GM21528 (cell line): ENCODE results near the gene RXYLT1.
A peak's percentile ranks its signal among the peaks of the same experiment; 100 is the strongest.
"Not testable (repeated sequence)": the region's sequence is repeated elsewhere in the genome, so short reads cannot be mapped to it uniquely, and the experiment has no call there.

ENCODE experiments used
- ATAC-seq: cut with Tn5 transposase; IDR thresholded peaks from one replicate; pipeline ENCODE4 v1.9.1; 2021; ENCODE audit warnings: mild to moderate bottlenecking, moderate library complexity; ENCODE audit not compliant: unreplicated experiment, low FRiP score

RXYLT1 gene, protein sequence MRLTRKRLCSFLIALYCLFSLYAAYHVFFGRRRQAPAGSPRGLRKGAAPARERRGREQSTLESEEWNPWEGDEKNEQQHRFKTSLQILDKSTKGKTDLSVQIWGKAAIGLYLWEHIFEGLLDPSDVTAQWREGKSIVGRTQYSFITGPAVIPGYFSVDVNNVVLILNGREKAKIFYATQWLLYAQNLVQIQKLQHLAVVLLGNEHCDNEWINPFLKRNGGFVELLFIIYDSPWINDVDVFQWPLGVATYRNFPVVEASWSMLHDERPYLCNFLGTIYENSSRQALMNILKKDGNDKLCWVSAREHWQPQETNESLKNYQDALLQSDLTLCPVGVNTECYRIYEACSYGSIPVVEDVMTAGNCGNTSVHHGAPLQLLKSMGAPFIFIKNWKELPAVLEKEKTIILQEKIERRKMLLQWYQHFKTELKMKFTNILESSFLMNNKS

DNA sequence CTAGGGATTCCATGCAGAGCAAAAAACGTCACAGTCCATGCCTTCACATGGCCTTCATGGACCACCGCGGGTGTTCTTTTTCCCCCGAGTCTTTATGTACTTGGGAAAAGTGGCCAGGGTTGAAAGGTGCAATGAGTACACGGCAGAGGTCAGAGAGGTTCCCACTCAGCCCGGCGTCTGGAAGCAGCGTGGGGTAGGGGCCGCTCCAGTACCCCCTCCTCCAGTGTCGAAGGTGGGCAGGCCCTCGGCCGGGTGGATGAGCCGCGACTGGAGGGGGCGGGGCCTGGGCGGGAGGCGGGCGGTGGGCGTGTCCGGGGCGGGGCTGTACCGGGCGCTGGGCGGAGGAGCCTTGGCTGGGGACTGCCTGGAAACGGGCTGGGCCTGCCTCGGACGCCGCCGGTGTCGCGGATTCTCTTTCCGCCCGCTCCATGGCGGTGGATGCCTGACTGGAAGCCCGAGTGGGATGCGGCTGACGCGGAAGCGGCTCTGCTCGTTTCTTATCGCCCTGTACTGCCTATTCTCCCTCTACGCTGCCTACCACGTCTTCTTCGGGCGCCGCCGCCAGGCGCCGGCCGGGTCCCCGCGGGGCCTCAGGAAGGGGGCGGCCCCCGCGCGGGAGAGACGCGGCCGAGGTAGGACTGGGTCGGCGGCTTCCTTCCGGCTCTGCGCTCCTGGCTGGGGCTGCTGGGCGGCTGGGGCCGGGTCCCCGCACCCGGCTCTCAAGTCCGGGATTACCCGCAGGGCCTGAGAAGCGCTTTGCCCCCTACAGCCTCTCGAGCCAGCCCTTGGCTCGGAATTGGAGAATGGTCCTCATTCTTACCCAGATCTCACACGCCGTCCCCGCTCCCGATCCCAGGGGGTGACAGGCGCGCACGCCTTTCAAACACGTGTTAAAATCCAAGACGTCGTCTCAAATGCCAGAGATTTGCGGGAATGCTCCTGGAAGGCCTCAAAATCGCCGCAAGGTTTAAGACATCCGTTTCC lies at the start of gene RXYLT1:
Gene RXYLT1 (plus strand): TSS at position 412 of the 984 bp plus-strand sequence. CDS start 52 bp downstream, at position 464.
- peak; percentile 97 for ATAC-seq

DNA sequence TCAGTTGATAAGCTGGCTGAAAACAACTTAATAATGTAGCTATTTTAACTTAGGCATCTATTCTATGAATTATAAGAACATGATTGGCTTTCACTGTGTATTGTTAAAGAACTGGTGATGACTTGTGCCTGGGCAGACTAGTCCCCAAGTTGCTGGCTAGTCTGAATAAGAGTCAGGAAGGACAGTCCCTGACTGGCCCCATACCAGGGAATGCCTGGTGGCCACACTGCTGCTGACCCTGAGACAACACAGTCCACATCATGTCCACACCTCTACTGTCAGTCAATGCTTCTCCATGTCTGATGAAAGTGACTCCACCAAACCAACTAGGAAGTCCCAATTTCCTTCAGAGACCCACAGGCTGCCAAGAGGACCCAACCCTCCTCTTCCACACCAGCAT lies 46.9 kb upstream of the RXYLT1 start:
- ATAC-seq, result not testable (repeated sequence)

DNA sequence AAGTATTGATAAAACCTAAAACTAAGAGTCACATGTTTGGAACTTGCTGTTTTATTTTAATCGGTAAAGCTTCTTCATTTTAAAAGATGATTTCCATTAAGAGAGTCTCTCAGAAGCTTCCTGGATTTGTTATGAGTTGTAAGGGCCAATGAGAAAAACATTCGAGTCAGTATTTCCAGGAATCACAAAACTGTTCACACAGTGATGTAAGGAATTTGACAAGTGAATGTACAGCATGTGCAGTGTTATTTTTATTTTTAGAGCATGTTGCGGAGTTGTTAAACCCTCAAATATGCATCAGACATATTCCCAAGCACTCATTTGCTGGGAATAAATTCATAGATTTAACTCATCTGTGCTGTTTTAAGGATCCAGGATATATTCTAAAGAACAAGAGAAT lies 46.1 kb upstream of the RXYLT1 start:
- not testable (repeated sequence) for ATAC-seq

DNA sequence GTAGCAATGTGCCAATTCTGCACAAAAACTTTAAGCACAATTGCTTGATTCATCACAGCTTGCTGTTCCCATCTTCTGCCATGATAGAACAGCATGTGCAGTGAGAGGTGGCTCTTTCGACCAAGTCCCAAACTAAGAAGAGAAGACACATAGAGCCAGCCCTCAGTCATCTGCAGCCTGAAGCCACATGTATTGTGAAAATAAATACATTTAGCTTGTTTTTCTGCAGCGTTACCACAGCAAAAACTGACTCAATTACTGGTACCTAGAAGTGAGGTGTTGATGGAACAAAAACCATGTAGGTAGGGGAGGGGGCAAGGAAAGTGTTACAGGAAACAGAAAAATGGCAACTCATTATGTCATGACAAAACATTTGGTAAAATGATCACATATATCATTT lies 39.2 kb upstream of the RXYLT1 start:
- ATAC-seq, result not testable (repeated sequence)

DNA sequence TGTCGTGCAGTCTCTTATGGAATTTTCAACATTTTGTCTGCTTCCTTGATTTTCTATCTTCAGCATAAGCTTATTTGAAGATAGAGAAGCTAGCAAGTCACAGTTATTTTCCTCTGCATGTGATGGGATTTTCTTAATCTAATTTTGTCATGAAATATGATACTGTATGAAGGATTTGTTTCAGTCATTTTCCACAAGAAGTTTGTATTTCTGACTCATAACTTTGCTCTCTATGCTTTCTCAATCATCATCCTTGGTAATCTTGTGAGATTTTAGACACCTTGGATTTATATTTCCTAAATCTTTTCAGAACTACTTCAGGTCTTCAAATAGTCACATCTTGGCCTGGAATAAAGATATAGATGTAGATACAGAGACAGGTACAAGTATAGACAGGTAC lies 38.3 kb upstream of the RXYLT1 start:
- ATAC-seq, result not testable (repeated sequence)

DNA sequence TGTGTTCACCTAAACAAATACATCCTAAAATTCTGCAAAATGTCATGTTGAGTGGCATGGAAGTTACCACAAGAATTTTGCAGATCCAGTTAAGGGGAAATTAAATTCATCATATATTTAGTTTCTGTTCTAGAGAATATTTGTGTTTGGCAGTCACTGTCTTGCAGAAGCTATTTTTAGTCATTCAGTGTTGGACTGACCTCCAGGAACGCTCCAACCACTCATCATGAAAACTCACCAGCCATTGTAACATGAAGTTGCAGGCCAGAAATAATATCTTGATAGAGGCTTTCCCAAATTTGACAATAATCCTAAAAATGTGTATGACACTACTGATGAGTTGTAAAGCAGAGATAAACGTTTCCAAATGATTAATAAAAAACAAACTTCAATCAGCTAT lies 35.6 kb upstream of the RXYLT1 start:
- not testable (repeated sequence) for ATAC-seq

DNA sequence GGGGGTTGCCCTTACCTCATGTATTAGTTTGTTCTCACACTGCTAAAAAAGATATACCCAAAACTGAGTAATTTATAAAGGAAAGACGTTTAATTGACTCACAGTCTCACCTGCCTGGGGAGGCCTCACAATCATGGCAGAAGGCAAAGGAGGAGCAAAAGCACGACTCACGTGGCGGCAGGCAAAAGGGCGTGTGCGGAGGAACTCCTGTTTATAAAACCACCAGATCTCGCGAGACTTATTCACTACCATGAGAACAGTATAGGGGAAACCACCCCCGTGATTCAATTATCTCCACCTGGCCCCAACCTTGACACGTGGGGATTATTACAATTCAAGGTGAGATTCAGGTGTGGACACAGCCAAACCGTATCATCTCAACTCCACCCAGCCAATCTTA lies 33.2 kb upstream of the RXYLT1 start:
- not testable (repeated sequence) for ATAC-seq

DNA sequence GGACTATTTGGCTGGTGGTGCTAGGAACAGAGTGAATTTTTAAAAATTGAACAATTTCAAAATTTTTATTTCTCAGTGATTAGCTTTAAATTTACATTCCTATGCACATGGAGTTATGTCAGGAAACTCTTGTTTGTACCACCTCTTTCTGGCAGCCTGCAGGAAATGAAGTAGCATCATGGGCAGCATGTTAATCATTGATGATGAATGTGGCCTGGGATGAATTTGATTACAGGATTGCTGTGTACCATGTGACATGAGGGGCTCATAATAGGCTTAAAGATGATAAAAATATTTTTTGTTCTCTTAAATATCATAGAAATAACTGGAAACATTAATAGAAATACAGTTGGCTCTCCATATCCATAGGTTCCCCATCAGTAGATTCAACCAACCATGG lies 32.6 kb upstream of the RXYLT1 start:
- not testable (repeated sequence) for ATAC-seq

DNA sequence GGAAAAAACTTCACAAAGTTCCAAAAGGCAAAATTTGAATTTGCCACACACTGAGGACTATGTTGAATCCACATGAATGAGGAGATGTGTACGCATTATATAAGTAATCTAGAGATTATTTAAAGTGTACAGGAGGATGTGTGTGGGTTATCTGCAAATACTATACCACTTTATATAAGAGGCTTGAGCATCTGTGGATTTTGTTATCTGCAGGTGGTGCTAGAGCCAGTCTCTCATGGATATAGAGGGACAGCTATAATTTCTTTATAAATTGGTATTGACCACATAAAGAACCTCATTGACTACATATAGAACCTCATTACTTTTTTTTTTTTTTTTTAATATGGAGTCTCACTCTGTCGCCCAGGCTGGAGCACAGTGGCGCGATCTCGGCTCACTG lies 32.2 kb upstream of the RXYLT1 start:
- ATAC-seq, result no peak

DNA sequence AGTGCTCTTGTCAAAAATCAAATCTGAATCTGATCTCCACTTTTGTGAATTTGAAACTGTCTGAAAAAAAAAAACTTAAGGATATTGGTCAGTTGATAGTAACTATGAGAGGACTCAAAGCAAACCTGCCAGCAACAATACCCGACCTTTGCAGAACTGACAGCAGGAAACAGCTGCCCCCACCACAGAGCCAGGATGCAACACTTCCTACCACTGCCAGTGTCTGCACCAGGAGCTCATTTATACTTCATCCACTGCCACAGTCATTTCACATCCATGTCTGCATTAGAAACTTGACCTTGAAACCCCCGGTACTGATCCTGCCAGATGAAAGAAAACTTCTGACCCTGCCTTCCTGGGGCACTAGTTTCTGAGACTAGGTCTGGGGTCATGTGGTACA lies 27.4 kb upstream of the RXYLT1 start:
- no peak for ATAC-seq

DNA sequence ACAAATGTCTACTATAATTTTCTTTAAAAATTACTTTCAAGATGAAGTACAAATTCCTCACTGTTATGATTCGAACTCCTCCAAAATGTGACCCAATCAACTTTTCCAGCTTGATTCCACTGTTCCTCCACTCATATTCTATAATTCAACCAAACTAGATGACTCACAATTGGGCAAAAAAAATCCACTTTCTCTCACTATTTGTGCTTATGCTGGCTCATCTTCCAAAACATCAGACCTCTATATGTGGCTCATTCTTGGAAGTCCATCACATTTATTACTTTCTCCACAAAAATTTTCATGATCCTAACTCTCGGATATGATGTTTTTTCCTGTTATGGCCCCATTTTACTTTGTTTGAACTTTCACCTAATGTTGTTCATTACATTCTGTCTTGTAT lies 26.9 kb upstream of the RXYLT1 start:
- ATAC-seq, result no peak

DNA sequence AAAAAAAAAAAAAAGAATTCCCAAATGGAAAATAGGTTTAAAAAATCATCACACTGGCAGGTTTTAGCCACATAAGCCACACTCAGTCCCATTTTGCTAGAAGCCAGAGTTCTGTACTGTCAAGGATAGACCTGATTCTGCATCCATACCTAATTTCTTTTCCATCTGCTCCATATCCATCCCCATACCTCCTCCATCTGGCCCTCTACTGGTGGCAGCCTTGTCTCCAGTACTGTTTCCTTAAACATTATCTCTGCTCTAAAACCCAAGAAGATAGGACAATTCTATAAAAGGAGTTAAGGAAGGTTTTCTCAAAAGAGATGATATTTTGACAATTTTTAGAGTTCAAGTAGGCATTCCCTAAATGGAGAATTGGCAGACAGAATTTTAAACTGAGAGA lies 26.0 kb upstream of the RXYLT1 start:
- no peak for ATAC-seq

DNA sequence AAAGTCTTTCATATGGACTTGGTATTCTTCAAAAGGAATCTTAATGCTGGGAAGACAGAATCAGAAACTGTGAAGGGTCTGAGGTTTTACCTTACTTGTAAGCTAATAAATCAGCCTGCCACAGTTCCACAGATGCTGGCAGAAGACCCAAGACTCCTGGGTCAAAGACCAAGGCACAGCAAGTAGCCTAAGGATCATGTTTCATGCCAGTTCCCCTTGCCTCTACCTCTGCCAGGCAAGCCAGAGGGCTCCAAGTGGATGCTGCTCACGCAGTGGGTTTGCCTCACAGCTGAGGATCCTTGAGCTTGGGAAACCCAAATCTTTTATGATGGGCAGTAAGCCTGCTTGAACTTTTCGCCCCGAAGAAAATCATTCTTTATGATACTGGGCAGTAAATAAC lies 15.2 kb upstream of the RXYLT1 start:
- no peak for ATAC-seq

DNA sequence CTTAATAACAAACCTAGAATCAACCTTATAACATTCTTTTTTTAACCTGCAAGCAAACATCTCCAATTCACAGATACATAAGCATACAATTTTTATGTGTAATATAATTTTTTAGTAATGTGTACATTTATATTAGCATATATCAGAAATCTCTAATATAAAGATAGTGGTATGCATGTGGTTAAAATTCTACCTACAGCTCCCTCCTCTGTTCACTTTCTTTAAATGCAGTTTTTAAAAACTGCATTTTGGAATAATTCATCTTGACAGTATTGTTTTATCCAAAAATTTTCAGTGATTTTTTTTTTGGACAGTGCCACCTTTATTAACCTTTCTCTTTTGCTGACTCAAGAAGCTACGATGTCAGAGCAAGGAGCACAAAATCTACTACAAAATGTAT lies 13.2 kb upstream of the RXYLT1 start:
- no peak for ATAC-seq

DNA sequence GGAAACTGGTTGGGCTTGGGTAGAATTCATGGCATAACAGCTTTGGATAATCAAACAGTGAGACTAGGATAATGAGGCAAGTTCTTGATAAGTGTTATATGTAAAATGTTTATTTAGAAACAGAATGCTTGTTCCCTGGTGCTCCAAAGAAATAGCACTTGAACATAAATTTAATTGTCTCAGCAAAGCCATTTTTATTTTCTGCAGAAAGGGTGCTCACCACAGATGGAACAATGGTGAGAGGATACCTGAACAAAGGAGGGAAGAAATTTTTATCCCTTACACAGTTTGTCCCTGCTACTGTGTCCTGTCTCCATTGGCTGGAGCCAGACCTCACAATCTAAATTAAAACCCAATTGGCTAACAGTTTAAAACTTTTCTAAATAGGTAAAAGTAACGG lies 9.3 kb upstream of the RXYLT1 start:
- ATAC-seq, result no peak

DNA sequence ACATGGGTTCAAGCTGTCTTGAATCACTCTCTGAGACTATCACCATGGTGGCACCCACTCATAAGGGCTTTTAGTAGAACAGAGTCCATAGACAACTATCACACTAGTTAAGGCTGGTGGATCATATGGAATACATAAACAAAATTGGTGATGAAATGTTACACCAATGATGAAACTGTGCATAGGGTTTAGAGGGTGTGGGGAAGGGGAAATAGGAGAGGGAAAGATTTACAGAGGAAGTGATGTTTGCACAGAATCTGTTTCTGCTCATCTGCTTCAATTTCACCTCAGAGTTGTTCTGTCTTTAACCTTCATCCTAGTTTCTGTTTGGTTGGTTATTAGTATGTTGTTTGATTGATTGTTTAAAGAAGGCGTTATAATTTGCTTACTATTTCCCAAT lies 2.4 kb upstream of the RXYLT1 start:
- no peak for ATAC-seq

DNA sequence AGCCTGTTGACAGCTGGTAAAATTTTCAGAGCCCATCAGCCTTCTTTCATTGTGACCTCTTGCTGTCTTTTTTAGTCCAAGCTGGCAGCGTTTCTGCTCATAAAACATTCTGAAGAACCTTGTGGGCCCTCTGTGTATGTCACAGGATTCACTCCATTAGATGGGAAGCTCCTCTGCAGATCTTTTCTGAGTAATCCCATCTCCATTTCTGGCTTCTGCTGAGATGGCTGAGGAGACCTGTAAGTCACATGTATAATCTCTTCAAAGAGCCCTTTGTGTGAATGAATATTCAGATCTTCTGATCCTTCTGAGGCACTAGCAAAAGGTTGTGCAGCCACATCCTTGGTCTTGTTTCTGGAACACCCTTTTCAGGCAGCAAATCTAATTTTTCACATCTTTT lies 2.8 kb downstream of the RXYLT1 start:
- ATAC-seq, result no peak

DNA sequence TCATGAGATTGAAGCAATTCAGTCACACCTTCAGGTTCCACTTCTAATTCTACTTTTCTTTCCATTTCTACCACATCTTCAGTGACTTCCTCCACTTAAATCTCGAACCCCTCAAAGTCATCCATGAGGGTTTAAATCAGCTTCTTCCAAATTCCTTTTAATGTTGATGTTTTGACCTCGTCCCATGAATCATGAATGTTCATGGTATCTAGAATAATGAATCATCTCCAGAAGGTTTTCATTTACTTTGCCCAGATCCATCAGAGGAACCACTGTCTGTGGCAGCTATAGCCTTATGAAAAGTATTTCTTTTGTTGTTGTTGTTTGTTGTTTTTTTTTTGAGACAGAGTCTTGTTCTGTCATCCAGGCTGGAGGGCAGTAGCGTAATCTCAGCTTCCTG lies 7.6 kb downstream of the RXYLT1 start:
- no peak for ATAC-seq

DNA sequence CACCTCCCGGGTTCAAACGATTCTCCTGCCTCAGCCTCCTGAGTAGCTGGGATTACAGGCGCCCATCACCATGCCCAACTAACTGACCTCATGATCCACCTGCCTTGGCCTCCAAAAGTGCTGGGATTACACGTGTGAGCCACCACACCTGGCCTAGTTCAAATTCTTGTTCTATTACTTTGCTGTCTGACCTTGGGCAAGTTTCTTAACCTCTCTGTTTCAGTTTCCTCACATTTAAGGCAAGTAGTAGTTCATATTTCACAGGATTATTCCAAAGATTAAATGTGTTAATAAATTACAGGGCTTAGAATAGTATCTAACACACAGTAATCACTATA lies 10.9 kb downstream of the RXYLT1 start:
- no peak for ATAC-seq

DNA sequence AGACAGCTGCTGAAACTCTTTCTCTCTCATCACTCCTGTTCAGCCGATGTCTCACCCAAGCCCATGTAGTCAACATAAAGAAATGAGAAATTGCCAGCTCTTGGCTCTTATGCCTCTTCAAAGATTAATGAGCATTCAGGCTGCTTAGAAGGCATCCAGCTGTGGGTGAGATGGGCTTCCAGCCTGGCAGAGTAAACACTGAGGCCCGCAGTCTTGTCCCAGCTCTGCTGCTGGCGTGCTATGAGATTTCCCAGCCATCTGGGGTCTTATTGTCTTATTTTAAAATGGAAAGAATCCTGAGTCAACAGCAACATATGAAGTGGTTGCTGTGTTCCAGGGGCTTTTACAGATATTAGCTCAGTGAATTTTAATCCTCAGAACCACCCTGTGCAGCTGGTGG lies 12.6 kb downstream of the RXYLT1 start:
- ATAC-seq, result no peak

DNA sequence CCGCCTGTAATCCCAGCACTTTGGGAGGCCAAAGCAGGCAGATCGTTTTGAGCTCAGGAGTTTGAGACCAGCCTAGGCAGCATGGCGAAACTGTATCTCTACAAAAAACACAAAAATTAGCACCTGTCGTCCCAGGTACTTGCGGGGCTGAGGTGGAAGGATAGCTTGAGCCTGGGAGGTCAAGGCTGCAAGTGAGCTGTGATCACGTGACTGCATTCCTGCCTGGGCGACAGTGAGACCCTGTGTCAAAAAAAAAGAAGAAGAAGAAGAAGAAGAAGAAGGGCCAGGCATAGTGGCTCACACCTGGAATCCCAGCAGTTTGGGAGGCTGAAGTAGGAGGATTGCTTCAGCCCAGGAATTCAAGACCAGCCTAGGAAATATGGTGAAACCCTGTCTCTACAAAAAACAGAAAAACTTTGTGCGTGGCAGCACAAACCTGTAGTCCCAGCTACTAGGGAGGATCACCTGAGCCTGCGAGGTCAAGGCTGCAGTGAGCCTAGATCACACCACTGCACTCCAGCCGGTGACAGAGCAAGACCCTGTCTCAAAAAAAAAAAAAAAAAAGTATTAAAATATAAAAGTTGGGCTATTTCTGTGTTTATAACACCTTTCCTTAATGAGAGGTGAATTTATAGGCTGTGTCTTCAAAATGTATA lies 15.5 kb downstream of the RXYLT1 start:
- no peak for ATAC-seq
